ENCODE measurements around the gene TNFSF13.

DNA sequence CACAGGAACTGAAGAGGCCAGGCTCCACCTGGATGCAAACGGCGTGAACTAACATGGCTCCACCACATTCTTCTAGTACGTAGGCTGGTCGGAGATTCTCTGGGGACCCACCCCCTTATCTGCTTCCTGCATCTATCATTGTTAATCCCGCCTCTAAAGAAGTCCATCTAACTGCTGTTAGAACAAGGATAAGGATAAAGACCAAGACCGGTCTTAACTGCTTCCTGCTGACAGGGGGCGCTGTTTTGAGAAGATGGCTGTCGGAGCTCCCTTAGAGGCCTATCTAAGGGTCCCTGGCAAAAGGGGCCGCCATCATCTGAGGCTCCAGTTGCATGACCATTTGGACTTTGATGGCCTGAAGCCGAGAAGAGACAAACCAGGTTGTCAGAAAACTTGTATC, 35.5 kb upstream of the TNFSF13 start:
- TF ChIP-seq, protein P1, sequence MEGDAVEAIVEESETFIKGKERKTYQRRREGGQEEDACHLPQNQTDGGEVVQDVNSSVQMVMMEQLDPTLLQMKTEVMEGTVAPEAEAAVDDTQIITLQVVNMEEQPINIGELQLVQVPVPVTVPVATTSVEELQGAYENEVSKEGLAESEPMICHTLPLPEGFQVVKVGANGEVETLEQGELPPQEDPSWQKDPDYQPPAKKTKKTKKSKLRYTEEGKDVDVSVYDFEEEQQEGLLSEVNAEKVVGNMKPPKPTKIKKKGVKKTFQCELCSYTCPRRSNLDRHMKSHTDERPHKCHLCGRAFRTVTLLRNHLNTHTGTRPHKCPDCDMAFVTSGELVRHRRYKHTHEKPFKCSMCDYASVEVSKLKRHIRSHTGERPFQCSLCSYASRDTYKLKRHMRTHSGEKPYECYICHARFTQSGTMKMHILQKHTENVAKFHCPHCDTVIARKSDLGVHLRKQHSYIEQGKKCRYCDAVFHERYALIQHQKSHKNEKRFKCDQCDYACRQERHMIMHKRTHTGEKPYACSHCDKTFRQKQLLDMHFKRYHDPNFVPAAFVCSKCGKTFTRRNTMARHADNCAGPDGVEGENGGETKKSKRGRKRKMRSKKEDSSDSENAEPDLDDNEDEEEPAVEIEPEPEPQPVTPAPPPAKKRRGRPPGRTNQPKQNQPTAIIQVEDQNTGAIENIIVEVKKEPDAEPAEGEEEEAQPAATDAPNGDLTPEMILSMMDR (IDR thresholded peaks at IDR 0.05), result peak; percentile 19 to 36 (median 31)
- no peak for TF ChIP-seq POLR2A (IDR thresholded peaks at IDR 0.05)

All from sigmoid colon (tissue), 3 donors.